Measurements from ENCODE around the gene RHEB.

The RHEB gene

GRCh38 chr7:151497306-151497871 lies 22.3 kb downstream of the RHEB start:
- H3K9ac ChIP-seq (ENCODE audit: low read depth, low read length), result no peak overlapping the region
- H2AFZ ChIP-seq (ENCODE audit: low read depth, low read length), result no peak overlapping the region
- H3K79me2 ChIP-seq (ENCODE audit: insufficient read depth, low read length), result peaks cover 100% of the 10 kb centered on the region
- 0 out of 2 replicates have a peak overlapping the region, but pooled peaks have one; percentile 12 for H3K27ac ChIP-seq (ENCODE audit: low read length)
- no peaks in the 10 kb centered on the region for H3K4me1 ChIP-seq (ENCODE audit: insufficient read depth, low read length)
- H3K27me3 ChIP-seq (ENCODE audit: insufficient read depth, low read length, poor library complexity), result no peaks in the 10 kb centered on the region
- H3K4me2 ChIP-seq (ENCODE audit: insufficient read depth, low read length), result no peak overlapping the region
- DNase-seq (no peak), ATAC-seq (ENCODE audit: insufficient read depth, low read depth) (no peak)
- H4K20me1 ChIP-seq (ENCODE audit: insufficient read depth, low read length), result peaks cover 94% of the 10 kb centered on the region
- no peaks in the 10 kb centered on the region for H3K9me3 ChIP-seq (ENCODE audit: insufficient read depth, low read length, severe bottlenecking)
- H3K4me3 ChIP-seq (ENCODE audit: low read depth in 1 of 2, low read length in 2 of 2), result no peak overlapping the region
- H3K36me3 ChIP-seq (ENCODE audit: insufficient read depth, low read length), result peaks cover 10% of the 10 kb centered on the region; the same call in 1 of the 2 replicates
- TF ChIP-seq CTCF (IDR thresholded peaks at IDR 0.05; ENCODE audit: borderline replicate concordance, extremely low read depth, low read length, poor library complexity, severe bottlenecking) (no peak), EZH2 (IDR thresholded peaks at IDR 0.05; ENCODE audit: borderline replicate concordance, low read depth, low read length, severe bottlenecking) (no peak)

DNA sequence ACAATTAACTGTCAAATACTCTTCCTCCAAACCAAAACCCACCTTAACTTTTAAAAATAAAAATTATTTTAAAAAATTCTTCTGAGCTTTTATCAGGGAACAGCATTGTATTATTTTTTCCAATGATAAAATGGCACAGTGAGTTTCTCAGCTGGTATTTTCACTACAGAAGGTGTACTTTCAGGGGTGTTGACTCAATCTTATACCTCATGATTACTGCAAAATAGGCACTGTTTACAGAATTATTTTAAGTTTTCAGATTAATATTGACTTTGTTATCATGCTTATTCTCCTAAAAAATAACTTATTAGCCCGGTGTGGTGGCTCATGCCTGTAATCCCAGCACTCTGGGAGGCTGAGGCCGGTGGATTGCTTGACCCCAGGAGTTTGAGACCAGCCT lies 24.3 kb downstream of the RHEB start:
- H3K36me3 ChIP-seq (ENCODE audit: insufficient read depth, low read length), result peaks cover 25% of the 10 kb centered on the region
- no peak overlapping the region for H3K4me3 ChIP-seq (ENCODE audit: low read depth in 1 of 2, low read length in 2 of 2)
- ATAC-seq (ENCODE audit: insufficient read depth, low read depth) (no peak), DNase-seq (no peak)
- no peaks in the 10 kb centered on the region for H3K9me3 ChIP-seq (ENCODE audit: insufficient read depth, low read length, severe bottlenecking)
- H3K27me3 ChIP-seq (ENCODE audit: insufficient read depth, low read length, poor library complexity), result no peaks in the 10 kb centered on the region
- H3K79me2 ChIP-seq (ENCODE audit: insufficient read depth, low read length), result peaks cover 100% of the 10 kb centered on the region
- no peak for TF ChIP-seq CTCF (IDR thresholded peaks at IDR 0.05; ENCODE audit: borderline replicate concordance, extremely low read depth, low read length, poor library complexity, severe bottlenecking)
- no peak for TF ChIP-seq EZH2 (IDR thresholded peaks at IDR 0.05; ENCODE audit: borderline replicate concordance, low read depth, low read length, severe bottlenecking)
- H4K20me1 ChIP-seq (ENCODE audit: insufficient read depth, low read length), result peaks cover 91% of the 10 kb centered on the region
- no peak overlapping the region for H2AFZ ChIP-seq (ENCODE audit: low read depth, low read length)
- H3K27ac ChIP-seq (ENCODE audit: low read length), result no peak overlapping the region
- no peaks in the 10 kb centered on the region for H3K4me1 ChIP-seq (ENCODE audit: insufficient read depth, low read length)
- no peak overlapping the region for H3K4me2 ChIP-seq (ENCODE audit: insufficient read depth, low read length)
- no peak overlapping the region for H3K9ac ChIP-seq (ENCODE audit: low read depth, low read length)

GRCh38 chr7:151494298-151495284 lies 25.1 kb downstream of the RHEB start:
- DNase-seq, result no peak
- peaks cover 90% of the 10 kb centered on the region for H4K20me1 ChIP-seq (ENCODE audit: insufficient read depth, low read length)
- no peak for ATAC-seq (ENCODE audit: insufficient read depth, low read depth)
- no peaks in the 10 kb centered on the region for H3K4me1 ChIP-seq (ENCODE audit: insufficient read depth, low read length)
- H2AFZ ChIP-seq (ENCODE audit: low read depth, low read length), result no peak overlapping the region
- H3K27ac ChIP-seq (ENCODE audit: low read length), result no peak overlapping the region
- no peaks in the 10 kb centered on the region for H3K27me3 ChIP-seq (ENCODE audit: insufficient read depth, low read length, poor library complexity)
- H3K9ac ChIP-seq (ENCODE audit: low read depth, low read length), result no peak overlapping the region
- H3K36me3 ChIP-seq (ENCODE audit: insufficient read depth, low read length), result peaks cover 33% of the 10 kb centered on the region
- TF ChIP-seq EZH2 (IDR thresholded peaks at IDR 0.05; ENCODE audit: borderline replicate concordance, low read depth, low read length, severe bottlenecking), result no peak
- TF ChIP-seq CTCF (IDR thresholded peaks at IDR 0.05; ENCODE audit: borderline replicate concordance, extremely low read depth, low read length, poor library complexity, severe bottlenecking), result no peak
- H3K4me3 ChIP-seq (ENCODE audit: low read depth in 1 of 2, low read length in 2 of 2), result no peak overlapping the region
- H3K79me2 ChIP-seq (ENCODE audit: insufficient read depth, low read length), result peaks cover 100% of the 10 kb centered on the region
- H3K9me3 ChIP-seq (ENCODE audit: insufficient read depth, low read length, severe bottlenecking), result no peaks in the 10 kb centered on the region
- no peak overlapping the region for H3K4me2 ChIP-seq (ENCODE audit: insufficient read depth, low read length)
